ENCODE measurements around the gene TFF3. TPM values are rescaled to one million over a fixed set of nuclear protein-coding genes. Genes with fewer than 3 reads are reported as not detected.
"Not testable (repeated sequence)": the region's sequence is repeated elsewhere in the genome, so short reads cannot be mapped to it uniquely, and the experiment has no call there.

Gene TFF3
- total RNA-seq, 1 donor from 2014 or later: not detected

GRCh38 chr21:42294273-42294880 lies 20.8 kb downstream of the TFF3 start:
- intact Hi-C loops (cut with micrococcal nuclease): no loop called here
- Mint-ChIP-seq H3K36me3 (ENCODE audit: low read depth) (peaks cover 13% of the 10 kb centered on the region), H3K27me3 (ENCODE audit: insufficient read depth) (no peaks in the 10 kb centered on the region), H3K9me3 (no peaks in the 10 kb centered on the region), H3K27ac (no peak overlapping the region), H3K4me3 (no peak overlapping the region), H3K4me1 (ENCODE audit: low read depth) (peaks cover 6% of the 10 kb centered on the region)
- DNase-seq (ENCODE audit: low spot score): no peak

GRCh38 chr21:42293649-42294272 lies 21.4 kb downstream of the TFF3 start:
- Mint-ChIP-seq H3K36me3 (ENCODE audit: low read depth) (peaks cover 19% of the 10 kb centered on the region), H3K4me3 (no peak overlapping the region), H3K9me3 (no peaks in the 10 kb centered on the region), H3K27ac (no peak overlapping the region), H3K27me3 (ENCODE audit: insufficient read depth) (no peaks in the 10 kb centered on the region), H3K4me1 (ENCODE audit: low read depth) (no peaks in the 10 kb centered on the region)
- intact Hi-C loops (cut with micrococcal nuclease): no loop called here
- DNase-seq (ENCODE audit: low spot score): no peak

- H3K4me1 Mint-ChIP-seq (ENCODE audit: low read depth); DNase-seq (ENCODE audit: low spot score); intact Hi-C loops (cut with micrococcal nuclease); H3K27ac Mint-ChIP-seq; H3K27me3 Mint-ChIP-seq (ENCODE audit: insufficient read depth); H3K4me3 Mint-ChIP-seq; H3K9me3 Mint-ChIP-seq: not testable (repeated sequence)
- peaks cover 24% of the 10 kb centered on the region for H3K36me3 Mint-ChIP-seq (ENCODE audit: low read depth)
Measured at GRCh38 chr21:42292563-42293142, 22.6 kb downstream of the TFF3 start.

- intact Hi-C loops (cut with micrococcal nuclease): no loop called here
- Mint-ChIP-seq H3K4me3 (no peak overlapping the region), H3K36me3 (ENCODE audit: low read depth) (peaks cover 23% of the 10 kb centered on the region), H3K27me3 (ENCODE audit: insufficient read depth) (no peaks in the 10 kb centered on the region), H3K27ac (no peak overlapping the region), H3K9me3 (no peaks in the 10 kb centered on the region), H3K4me1 (ENCODE audit: low read depth) (no peaks in the 10 kb centered on the region)
- no peak for DNase-seq (ENCODE audit: low spot score)
Measured at GRCh38 chr21:42291751-42292562, 23.3 kb downstream of the TFF3 start.

GRCh38 chr21:42291003-42291750 lies 24.0 kb downstream of the TFF3 start:
- Mint-ChIP-seq H3K27ac (no peak overlapping the region), H3K4me3 (no peak overlapping the region), H3K27me3 (ENCODE audit: insufficient read depth) (no peaks in the 10 kb centered on the region), H3K36me3 (ENCODE audit: low read depth) (peaks cover 26% of the 10 kb centered on the region), H3K4me1 (ENCODE audit: low read depth) (no peaks in the 10 kb centered on the region), H3K9me3 (no peaks in the 10 kb centered on the region)
- intact Hi-C loops (cut with micrococcal nuclease): no loop called here
- DNase-seq (ENCODE audit: low spot score): no peak

- Mint-ChIP-seq H3K4me1 (ENCODE audit: low read depth) (no peaks in the 10 kb centered on the region), H3K27me3 (ENCODE audit: insufficient read depth) (no peaks in the 10 kb centered on the region), H3K27ac (no peak overlapping the region), H3K36me3 (ENCODE audit: low read depth) (peaks cover 26% of the 10 kb centered on the region), H3K9me3 (no peaks in the 10 kb centered on the region), H3K4me3 (no peak overlapping the region)
- intact Hi-C loops (cut with micrococcal nuclease): no loop called here
- DNase-seq (ENCODE audit: low spot score): no peak
Measured at GRCh38 chr21:42290505-42290904, 24.7 kb downstream of the TFF3 start.

- Mint-ChIP-seq H3K27me3 (ENCODE audit: insufficient read depth) (no peaks in the 10 kb centered on the region), H3K4me3 (no peak overlapping the region), H3K36me3 (ENCODE audit: low read depth) (peaks cover 23% of the 10 kb centered on the region), H3K27ac (no peak overlapping the region), H3K4me1 (ENCODE audit: low read depth) (no peaks in the 10 kb centered on the region), H3K9me3 (no peaks in the 10 kb centered on the region)
- DNase-seq (ENCODE audit: low spot score): no peak
- intact Hi-C loops (cut with micrococcal nuclease): no loop called here
Measured at GRCh38 chr21:42289926-42290325, 25.3 kb downstream of the TFF3 start.

GRCh38 chr21:42288962-42289361 lies 26.2 kb downstream of the TFF3 start:
- intact Hi-C loops (cut with micrococcal nuclease): no loop called here
- H3K9me3 Mint-ChIP-seq: no peaks in the 10 kb centered on the region
- H3K4me1 Mint-ChIP-seq (ENCODE audit: low read depth): no peaks in the 10 kb centered on the region
- DNase-seq (ENCODE audit: low spot score): no peak
- no peak overlapping the region for H3K4me3 Mint-ChIP-seq
- H3K27me3 Mint-ChIP-seq (ENCODE audit: insufficient read depth): no peaks in the 10 kb centered on the region
- peaks cover 20% of the 10 kb centered on the region for H3K36me3 Mint-ChIP-seq (ENCODE audit: low read depth)
- H3K27ac Mint-ChIP-seq: no peak overlapping the region

- Mint-ChIP-seq H3K9me3 (no peaks in the 10 kb centered on the region), H3K27me3 (ENCODE audit: insufficient read depth) (no peaks in the 10 kb centered on the region), H3K36me3 (ENCODE audit: low read depth) (peaks cover 20% of the 10 kb centered on the region), H3K27ac (no peak overlapping the region), H3K4me3 (no peak overlapping the region), H3K4me1 (ENCODE audit: low read depth) (no peaks in the 10 kb centered on the region)
- intact Hi-C loops (cut with micrococcal nuclease): no loop called here
- DNase-seq (ENCODE audit: low spot score): no peak
Measured at GRCh38 chr21:42287193-42288083, 27.8 kb downstream of the TFF3 start.

GRCh38 chr21:42286416-42286815 lies 28.8 kb downstream of the TFF3 start:
- no peaks in the 10 kb centered on the region for H3K4me1 Mint-ChIP-seq (ENCODE audit: low read depth)
- H3K27me3 Mint-ChIP-seq (ENCODE audit: insufficient read depth): no peaks in the 10 kb centered on the region
- no peak for DNase-seq (ENCODE audit: low spot score)
- peaks cover 20% of the 10 kb centered on the region for H3K36me3 Mint-ChIP-seq (ENCODE audit: low read depth)
- no peak overlapping the region for H3K27ac Mint-ChIP-seq
- intact Hi-C loops (cut with micrococcal nuclease): no loop called here
- H3K9me3 Mint-ChIP-seq: no peaks in the 10 kb centered on the region
- H3K4me3 Mint-ChIP-seq: no peak overlapping the region

- Mint-ChIP-seq H3K27ac (no peak overlapping the region), H3K36me3 (ENCODE audit: low read depth) (peaks cover 18% of the 10 kb centered on the region), H3K27me3 (ENCODE audit: insufficient read depth) (no peaks in the 10 kb centered on the region), H3K9me3 (no peaks in the 10 kb centered on the region), H3K4me1 (ENCODE audit: low read depth) (no peaks in the 10 kb centered on the region), H3K4me3 (no peak overlapping the region)
- DNase-seq (ENCODE audit: low spot score): no peak
- intact Hi-C loops (cut with micrococcal nuclease): no loop called here
Measured at GRCh38 chr21:42285569-42286245, 29.5 kb downstream of the TFF3 start.

All from activated T-helper 1 cell treated with anti-CD3 and anti-CD28 coated beads, Interleukin-12 subunit alpha, Interleukin-12 subunit beta, Interleukin-2, Interleukin-4 antibody, amounts not matched to agents 30 ng/mL and 10 ng/mL and 1 ng/mL, durations not matched to agents 14 hours and 24 hours and 36 hours (primary cell).